GM19372 (cell line): ENCODE results near the gene NAE1.
"Not testable (repeated sequence)": the region's sequence is repeated elsewhere in the genome, so short reads cannot be mapped to it uniquely, and the experiment has no call there.

Experiments
- ATAC-seq: cut with Tn5 transposase; IDR thresholded peaks from one replicate; pipeline ENCODE4 v1.9.1; 2021; ENCODE audit warnings: mild to moderate bottlenecking, low read depth, moderate library complexity; ENCODE audit not compliant: unreplicated experiment

Gene NAE1

GRCh38 chr16:66809765-66810164 lies 21.0 kb downstream of the NAE1 start:
- ATAC-seq, result no peak

GRCh38 chr16:66802159-66802558 lies 28.6 kb downstream of the NAE1 start:
- no peak for ATAC-seq

GRCh38 chr16:66801320-66802105 lies 29.3 kb downstream of the NAE1 start, which contains the start of gene TERB1:
TSS of gene TERB1 (minus strand) at chr16:66801584. CDS start at chr16:66796798, 4,786 bp downstream.
- ATAC-seq, result no peak

- ATAC-seq, result no peak
Observed at GRCh38 chr16:66800856-66801255, 29.9 kb downstream of the NAE1 start.

- ATAC-seq, result no peak
Observed at GRCh38 chr16:66798161-66798560, 32.6 kb downstream of the NAE1 start.

DNA sequence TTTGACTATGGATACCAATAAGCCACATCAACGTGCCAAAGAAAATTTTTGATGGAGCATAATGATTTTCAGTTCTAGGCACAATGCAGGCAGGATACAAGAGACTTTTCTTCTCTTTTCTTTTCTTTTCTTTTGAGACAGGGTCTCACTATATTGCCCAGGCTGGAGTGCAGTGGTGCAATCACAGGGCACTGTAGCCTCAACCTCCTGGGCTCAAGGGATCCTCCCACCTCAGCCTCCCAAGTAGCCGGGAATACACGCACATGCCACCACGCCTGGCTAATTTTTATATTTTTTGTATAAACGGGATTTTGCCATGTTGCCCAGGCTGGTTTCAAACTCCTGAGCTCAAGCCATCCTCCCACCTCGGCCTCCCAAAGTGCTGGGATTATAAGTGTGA lies 36.8 kb downstream of the NAE1 start:
- ATAC-seq, result not testable (repeated sequence)

GRCh38 chr16:66790130-66790733 lies 40.5 kb downstream of the NAE1 start:
- no peak for ATAC-seq

- no peak for ATAC-seq
Observed at GRCh38 chr16:66787427-66787826, 43.3 kb downstream of the NAE1 start.

DNA sequence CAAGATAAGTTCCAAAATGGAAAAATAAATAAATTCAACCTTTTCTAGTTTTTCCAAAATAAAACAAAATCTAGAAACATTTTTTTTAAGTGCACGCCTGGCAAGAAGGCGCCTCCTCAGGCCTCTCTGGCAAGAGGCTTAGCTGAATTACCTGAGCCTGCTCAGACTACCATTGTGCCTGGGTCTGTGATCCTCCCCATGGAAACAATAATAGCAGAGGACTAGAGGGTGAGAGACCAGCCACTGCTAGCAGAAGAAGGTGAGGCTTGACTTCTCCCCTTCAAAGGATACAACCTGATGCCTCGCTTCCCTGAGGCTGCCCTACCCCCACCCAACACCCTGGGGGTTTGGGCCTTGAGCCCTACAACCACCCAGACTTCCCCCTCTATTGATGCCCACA lies 44.2 kb downstream of the NAE1 start:
- ATAC-seq, result no peak

DNA sequence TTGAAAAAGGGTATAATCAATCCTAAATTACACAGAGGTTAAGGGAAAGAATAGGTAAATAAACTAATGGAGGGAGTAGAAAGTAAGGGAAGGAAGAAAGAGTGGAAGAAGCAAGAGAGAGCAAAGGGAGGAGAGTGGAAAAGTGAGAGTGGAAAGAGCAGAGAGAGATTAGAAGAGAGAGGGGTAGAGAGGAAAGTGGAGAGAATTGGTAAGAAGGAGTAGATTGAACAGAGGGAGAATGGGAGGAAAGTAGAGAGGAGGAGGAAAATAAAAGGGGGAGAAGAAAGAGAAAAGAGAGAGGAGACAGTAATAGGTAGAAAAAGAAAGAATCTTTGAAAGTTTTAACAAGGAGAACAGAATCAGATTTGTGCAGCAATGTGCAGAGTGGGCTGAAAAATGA lies 54.3 kb downstream of the NAE1 start:
- ATAC-seq, result no peak

- ATAC-seq, result no peak
Observed at GRCh38 chr16:66774981-66775380, 55.8 kb downstream of the NAE1 start.

DNA sequence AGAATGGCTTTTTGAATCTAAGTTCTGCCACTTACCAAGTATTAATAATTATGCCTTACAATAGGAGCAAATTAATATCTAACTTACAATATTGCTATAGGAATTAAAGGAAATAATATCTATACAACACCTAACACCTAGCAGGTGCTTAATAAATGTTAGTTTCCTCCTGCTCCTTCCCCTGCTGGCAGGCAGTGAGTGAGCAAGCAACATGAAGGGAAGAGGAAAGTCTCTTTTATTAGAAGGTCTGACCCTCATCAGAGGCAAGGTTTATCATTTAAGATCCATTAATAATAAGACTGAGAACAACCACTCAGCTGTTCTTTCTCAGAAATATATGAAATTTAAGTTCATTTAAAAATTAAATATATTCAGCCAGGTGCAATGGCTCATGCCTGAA lies 72.7 kb downstream of the NAE1 start:
- ATAC-seq, result no peak

GRCh38 chr16:66754819-66755218 lies 76.0 kb downstream of the NAE1 start:
- no peak for ATAC-seq

DNA sequence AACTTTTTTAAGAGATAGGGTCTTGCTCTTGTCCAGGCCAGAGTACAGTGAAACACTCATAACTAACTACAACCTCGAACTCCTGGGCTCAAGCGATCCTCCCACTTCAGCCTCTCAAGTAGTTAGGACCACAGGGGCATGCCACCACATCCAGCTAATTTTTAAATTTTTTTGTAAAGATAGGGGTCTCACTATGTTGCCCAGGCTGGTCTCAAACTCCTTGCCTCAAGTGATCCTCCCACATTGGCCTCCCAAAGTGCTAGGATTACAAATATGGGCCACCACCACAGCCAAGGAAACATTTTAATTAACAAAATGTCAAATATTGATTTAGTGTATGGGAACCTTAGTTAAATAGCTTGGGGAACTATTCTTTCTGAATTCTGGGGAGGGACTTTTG lies 76.6 kb downstream of the NAE1 start:
- no peak for ATAC-seq

GRCh38 chr16:66752958-66753357 lies 77.8 kb downstream of the NAE1 start:
- ATAC-seq, result no peak
